Breast epithelium (tissue), 3 donors: ENCODE data around the gene PCCB.

ENCODE experiments used
- CTCF ChIP-seq, 3 donors: fragments of 450-650 bp; IDR thresholded peaks; one replicate each; pipeline ENCODE4 v1.5.1; 2016 to 2017; ENCODE audit warnings: antibody characterized with exemption in 3 of 3, mild to moderate bottlenecking in 3 of 3, moderate library complexity in 3 of 3
- POLR2A ChIP-seq: fragments of 450-650 bp; IDR thresholded peaks from one replicate; pipeline ENCODE4 v1.6.1; 2016; ENCODE audit warnings: antibody characterized with exemption, mild to moderate bottlenecking, moderate library complexity
- POLR2AphosphoS5 ChIP-seq, 3 donors: sonication (generic); formaldehyde crosslinking; IDR thresholded peaks; one replicate each; pipeline ENCODE4 v1.6.1; 2017; ENCODE audit warnings: antibody characterized with exemption in 3 of 3

GRCh38 chr3:136291302-136291701 lies 41.2 kb downstream of the PCCB start:
- TF ChIP-seq CTCF (IDR thresholded peaks at IDR 0.05) (no peak), POLR2A (no peak), POLR2AphosphoS5 (IDR thresholded peaks at IDR 0.05) (no peak)
